Aorta (tissue), 5 donors: ENCODE measurements around the gene CMSS1. TPM values are rescaled to one million over a fixed set of nuclear protein-coding genes. Genes with fewer than 3 reads are reported as not detected.

ENCODE experiments used
- ATAC-seq: fragments of 200-7000 bp; cut with Tn5 transposase; one replicate; pipeline ENCODE4 v1.9.1; 2022; ENCODE audit warnings: moderate library complexity; ENCODE audit not compliant: low FRiP score
- DNase-seq, 2 donors: peaks; one replicate each; pipeline ENCODE4 v3.0.0-alpha.2; 2020
- H3K27ac ChIP-seq, 2 donors: one replicate each; pipeline ENCODE4 v1.5.1; 2013; ENCODE audit warnings: low read length in 2 of 2, mild to moderate bottlenecking in 2 of 2, moderate library complexity in 2 of 2, control low read depth in 1 of 2, inconsistent platforms in 1 of 2, low read depth in 1 of 2
- H3K27me3 ChIP-seq, 2 donors: one replicate each; pipeline ENCODE4 v1.6.1; 2013; ENCODE audit warnings: control low read depth in 1 of 2, low read length in 1 of 2, mild to moderate bottlenecking in 1 of 2, moderate library complexity in 1 of 2; ENCODE audit not compliant: insufficient read depth in 2 of 2, control insufficient read depth in 1 of 2
- H3K36me3 ChIP-seq, 2 donors: one replicate each; pipeline ENCODE4 v1.6.1; 2013; ENCODE audit warnings: control low read depth in 1 of 2, low read length in 1 of 2, mild to moderate bottlenecking in 1 of 2; ENCODE audit not compliant: insufficient read depth in 2 of 2, control insufficient read depth in 1 of 2
- H3K4me1 ChIP-seq, 2 donors: one replicate each; pipeline ENCODE4 v1.6.1; 2013; ENCODE audit warnings: low read length in 2 of 2, control low read depth in 1 of 2, mild to moderate bottlenecking in 1 of 2, moderate library complexity in 1 of 2; ENCODE audit not compliant: insufficient read depth in 2 of 2, control insufficient read depth in 1 of 2
- H3K4me3 ChIP-seq, 2 donors: one replicate each; pipeline ENCODE4 v1.5.1; 2013; ENCODE audit warnings: low read length in 2 of 2, control low read depth in 1 of 2, mild to moderate bottlenecking in 1 of 2
- H3K9me3 ChIP-seq: one replicate; pipeline ENCODE4 v1.6.1; 2013; ENCODE audit warnings: mild to moderate bottlenecking, low read length; ENCODE audit not compliant: control insufficient read depth
- WGBS, 2 donors: extraction: QIAGEN DNeasy Blood & Tissue Kit; methylation state at CpG; one replicate each; pipeline ENCODE4 v1.1.7; 2013; 5-methylcytosine and 5-hydroxymethylcytosine counted together
- intact Hi-C, 2 donors: fragments of 100-400 bp; cut with DNase I; formaldehyde crosslinking; loops; one replicate each; pipeline versions ENCODE4 v1.14.2 to v1.15.0; 2022
- polyA plus RNA-seq, 2 donors: library from polyadenylated mRNA; stranded (reverse); fragments of 200-250 nt; gene quantifications; one replicate each; pipeline ENCODE4 v1.2.3, GENCODE V29; 2013
- total RNA-seq, 2 donors: library from RNA; stranded (reverse); fragmentation: NEBNext Ultra II Directional; extraction: Animal tissue kit (Norgen Biotek cat#: 25700); gene quantifications; one replicate each; pipeline ENCODE4 v1.2.1, GENCODE V29; 2021
- donor health status: healthy with polysubstance abuse.
- donor health status: Bipolar disorder and iron deficiency.
- donor health status: DM: no; HTN: no; CAD: no.
- donor health status: DM: no; HTN: no; CAD: no.
- donor health status: DM: yes; HTN: yes; CAD: no.

The CMSS1 gene
- total and polyA plus RNA-seq, 4 donors, result 21.3 to 36.3 (median 33.3) TPM

GRCh38 chr3:99900248-99900647 lies 82.6 kb downstream of the CMSS1 start:
- intact Hi-C loops, result no loop called here
- no peaks in the 10 kb centered on the region for H3K36me3 ChIP-seq
- no peak for DNase-seq
- H3K4me1 ChIP-seq, result peaks cover 0 to 3% of the 10 kb centered on the region in 2 donors
- H3K4me3 ChIP-seq, result no peak overlapping the region
- no peaks in the 10 kb centered on the region for H3K27me3 ChIP-seq
- H3K27ac ChIP-seq, result no peak overlapping the region
- WGBS, 2 donors, result 95 to 97% methylated on average over 1 of the region's 1 CpG
- H3K9me3 ChIP-seq, result no peaks in the 10 kb centered on the region
- no peak for ATAC-seq

GRCh38 chr3:99901200-99901926 lies 83.7 kb downstream of the CMSS1 start:
- DNase-seq (no peak), ATAC-seq (no peak)
- no peaks in the 10 kb centered on the region for H3K9me3 ChIP-seq
- peaks cover 0 to 3% of the 10 kb centered on the region in 2 donors for H3K4me1 ChIP-seq
- H3K27ac ChIP-seq, result no peak overlapping the region
- intact Hi-C loops, result no loop called here
- no peaks in the 10 kb centered on the region for H3K27me3 ChIP-seq
- WGBS, 2 donors, result 41 to 43% methylated on average over 6 of the region's 6 CpGs
- no peaks in the 10 kb centered on the region for H3K36me3 ChIP-seq
- H3K4me3 ChIP-seq, result no peak overlapping the region

GRCh38 chr3:99902091-99902490 lies 84.4 kb downstream of the CMSS1 start:
- ATAC-seq (no peak), DNase-seq (no peak)
- WGBS, 2 donors, result 82 to 89% methylated on average over 1 of the region's 1 CpG
- Histone ChIP-seq H3K4me3 (no peak overlapping the region), H3K27ac (no peak overlapping the region), H3K27me3 (no peaks in the 10 kb centered on the region), H3K9me3 (no peaks in the 10 kb centered on the region), H3K4me1 (peaks cover 0 to 3% of the 10 kb centered on the region in 2 donors), H3K36me3 (no peaks in the 10 kb centered on the region)
- intact Hi-C loops, result no loop called here

GRCh38 chr3:99903869-99904268 lies 86.2 kb downstream of the CMSS1 start:
- Histone ChIP-seq H3K4me3 (no peak overlapping the region), H3K4me1 (peaks cover 0 to 3% of the 10 kb centered on the region in 2 donors), H3K36me3 (no peaks in the 10 kb centered on the region), H3K27me3 (no peaks in the 10 kb centered on the region), H3K27ac (no peak overlapping the region), H3K9me3 (no peaks in the 10 kb centered on the region)
- DNase-seq, result no peak
- intact Hi-C loops, result no loop called here
- ATAC-seq, result no peak

- DNase-seq (no peak), ATAC-seq (no peak)
- Histone ChIP-seq H3K4me3 (no peak overlapping the region), H3K4me1 (peaks cover 0 to 3% of the 10 kb centered on the region in 2 donors), H3K9me3 (no peaks in the 10 kb centered on the region), H3K36me3 (no peaks in the 10 kb centered on the region), H3K27ac (no peak overlapping the region), H3K27me3 (no peaks in the 10 kb centered on the region)
- WGBS, 2 donors, result 91 to 93% methylated on average over 2 of the region's 2 CpGs
- intact Hi-C loops, result no loop called here
These were observed 90.4 kb downstream of the CMSS1 start for GRCh38 chr3:99907959-99908544.

- H3K4me3 ChIP-seq, result no peak overlapping the region
- ATAC-seq, result no peak
- H3K9me3 ChIP-seq, result no peaks in the 10 kb centered on the region
- H3K36me3 ChIP-seq, result no peaks in the 10 kb centered on the region
- intact Hi-C loops, result no loop called here
- H3K27me3 ChIP-seq, result no peaks in the 10 kb centered on the region
- H3K4me1 ChIP-seq, result peaks cover 0 to 3% of the 10 kb centered on the region in 2 donors
- DNase-seq, result no peak
- no peak overlapping the region for H3K27ac ChIP-seq
- 20 to 24% methylated on average over 3 of the region's 3 CpGs for WGBS, 2 donors
These were observed 92.2 kb downstream of the CMSS1 start for GRCh38 chr3:99909714-99910495.

GRCh38 chr3:99910752-99911290 lies 93.2 kb downstream of the CMSS1 start:
- Histone ChIP-seq H3K36me3 (no peaks in the 10 kb centered on the region), H3K27ac (no peak overlapping the region), H3K4me1 (peaks cover 0 to 3% of the 10 kb centered on the region in 2 donors), H3K27me3 (no peaks in the 10 kb centered on the region), H3K4me3 (no peak overlapping the region), H3K9me3 (no peaks in the 10 kb centered on the region)
- no peak for DNase-seq
- WGBS, 2 donors, result 37 to 47% methylated on average over 4 of the region's 4 CpGs
- intact Hi-C loops, result no loop called here
- no peak for ATAC-seq

GRCh38 chr3:99911433-99911832 lies 93.8 kb downstream of the CMSS1 start:
- intact Hi-C loops, result no loop called here
- no peaks in the 10 kb centered on the region for H3K36me3 ChIP-seq
- no peak for DNase-seq
- peaks cover 0 to 3% of the 10 kb centered on the region in 2 donors for H3K4me1 ChIP-seq
- no peak for ATAC-seq
- H3K27ac ChIP-seq, result no peak overlapping the region
- H3K27me3 ChIP-seq, result no peaks in the 10 kb centered on the region
- H3K9me3 ChIP-seq, result no peaks in the 10 kb centered on the region
- no peak overlapping the region for H3K4me3 ChIP-seq
- WGBS, 2 donors, result 27 to 38% methylated on average over 3 of the region's 3 CpGs
